ENCODE data around the gene BCR.

BCR gene

GRCh38 chr22:23245045-23245798 is 64.9 kb downstream of the BCR start:
- no peak overlapping the region for H3K4me3 ChIP-seq (ENCODE audit: low read length)

GRCh38 chr22:23245799-23246136 is 65.5 kb downstream of the BCR start:
- Histone ChIP-seq H3K4me1 (ENCODE audit: control insufficient read depth, insufficient read depth, low read length) (no peaks in the 10 kb centered on the region), H3K36me3 (ENCODE audit: control insufficient read depth, insufficient read depth, low read length) (no peaks in the 10 kb centered on the region), H3K27me3 (ENCODE audit: control insufficient read depth, insufficient read depth, low read length) (no peaks in the 10 kb centered on the region), H3K27ac (ENCODE audit: low read depth, low read length) (no peak overlapping the region), H3K9ac (ENCODE audit: low read length) (no peak overlapping the region), H3K4me3 (ENCODE audit: low read length) (no peak overlapping the region)

More at GRCh38 chr22:23245045-23245798, 64.9 kb downstream of the BCR start:
- H3K36me3 ChIP-seq (ENCODE audit: control insufficient read depth, insufficient read depth, low read length) = no peaks in the 10 kb centered on the region
- no peaks in the 10 kb centered on the region for H3K4me1 ChIP-seq (ENCODE audit: control insufficient read depth, insufficient read depth, low read length)
- no peak overlapping the region for H3K9ac ChIP-seq (ENCODE audit: low read length)
- no peak overlapping the region for H3K27ac ChIP-seq (ENCODE audit: low read depth, low read length)
- H3K27me3 ChIP-seq (ENCODE audit: control insufficient read depth, insufficient read depth, low read length) = no peaks in the 10 kb centered on the region

- H3K36me3 ChIP-seq (ENCODE audit: control insufficient read depth, insufficient read depth, low read length) = no peaks in the 10 kb centered on the region
- no peak overlapping the region for H3K4me3 ChIP-seq (ENCODE audit: low read length)
- no peak overlapping the region for H3K9ac ChIP-seq (ENCODE audit: low read length)
- no peak overlapping the region for H3K27ac ChIP-seq (ENCODE audit: low read depth, low read length)
- H3K27me3 ChIP-seq (ENCODE audit: control insufficient read depth, insufficient read depth, low read length) = no peaks in the 10 kb centered on the region
- H3K4me1 ChIP-seq (ENCODE audit: control insufficient read depth, insufficient read depth, low read length) = no peaks in the 10 kb centered on the region
These were observed 66.9 kb downstream of the BCR start for GRCh38 chr22:23246982-23247766.

- H3K4me3 ChIP-seq (ENCODE audit: low read length) = no peak overlapping the region
- no peaks in the 10 kb centered on the region for H3K27me3 ChIP-seq (ENCODE audit: control insufficient read depth, insufficient read depth, low read length)
- H3K9ac ChIP-seq (ENCODE audit: low read length) = no peak overlapping the region
- H3K36me3 ChIP-seq (ENCODE audit: control insufficient read depth, insufficient read depth, low read length) = no peaks in the 10 kb centered on the region
- no peak overlapping the region for H3K27ac ChIP-seq (ENCODE audit: low read depth, low read length)
- no peaks in the 10 kb centered on the region for H3K4me1 ChIP-seq (ENCODE audit: control insufficient read depth, insufficient read depth, low read length)
These were observed 68.3 kb downstream of the BCR start for GRCh38 chr22:23248583-23248982.

GRCh38 chr22:23250056-23250784 is 69.9 kb downstream of the BCR start:
- no peak overlapping the region for H3K4me3 ChIP-seq (ENCODE audit: low read length)
- H3K4me1 ChIP-seq (ENCODE audit: control insufficient read depth, insufficient read depth, low read length) = no peaks in the 10 kb centered on the region
- no peak overlapping the region for H3K27ac ChIP-seq (ENCODE audit: low read depth, low read length)
- peaks cover 6% of the 10 kb centered on the region for H3K36me3 ChIP-seq (ENCODE audit: control insufficient read depth, insufficient read depth, low read length)
- H3K9ac ChIP-seq (ENCODE audit: low read length) = no peak overlapping the region
- no peaks in the 10 kb centered on the region for H3K27me3 ChIP-seq (ENCODE audit: control insufficient read depth, insufficient read depth, low read length)

- no peaks in the 10 kb centered on the region for H3K4me1 ChIP-seq (ENCODE audit: control insufficient read depth, insufficient read depth, low read length)
- H3K9ac ChIP-seq (ENCODE audit: low read length) = no peak overlapping the region
- no peak overlapping the region for H3K27ac ChIP-seq (ENCODE audit: low read depth, low read length)
These were observed 70.6 kb downstream of the BCR start for GRCh38 chr22:23250785-23251363.

GRCh38 chr22:23251445-23252093 is 71.3 kb downstream of the BCR start:
- Histone ChIP-seq H3K27ac (ENCODE audit: low read depth, low read length) (no peak overlapping the region), H3K4me3 (ENCODE audit: low read length) (no peak overlapping the region), H3K27me3 (ENCODE audit: control insufficient read depth, insufficient read depth, low read length) (no peaks in the 10 kb centered on the region), H3K36me3 (ENCODE audit: control insufficient read depth, insufficient read depth, low read length) (peaks cover 6% of the 10 kb centered on the region), H3K9ac (ENCODE audit: low read length) (no peak overlapping the region), H3K4me1 (ENCODE audit: control insufficient read depth, insufficient read depth, low read length) (peaks cover under 1% of the 10 kb centered on the region)

More at GRCh38 chr22:23250785-23251363, 70.6 kb downstream of the BCR start:
- Histone ChIP-seq H3K27me3 (ENCODE audit: control insufficient read depth, insufficient read depth, low read length) (no peaks in the 10 kb centered on the region), H3K36me3 (ENCODE audit: control insufficient read depth, insufficient read depth, low read length) (peaks cover 6% of the 10 kb centered on the region), H3K4me3 (ENCODE audit: low read length) (no peak overlapping the region)

GRCh38 chr22:23253475-23254055 is 73.3 kb downstream of the BCR start:
- H3K27me3 ChIP-seq (ENCODE audit: control insufficient read depth, insufficient read depth, low read length) = no peaks in the 10 kb centered on the region
- H3K9ac ChIP-seq (ENCODE audit: low read length) = no peak overlapping the region
- H3K4me3 ChIP-seq (ENCODE audit: low read length) = no peak overlapping the region
- H3K4me1 ChIP-seq (ENCODE audit: control insufficient read depth, insufficient read depth, low read length) = peaks cover 14% of the 10 kb centered on the region
- H3K36me3 ChIP-seq (ENCODE audit: control insufficient read depth, insufficient read depth, low read length) = peaks cover 6% of the 10 kb centered on the region
- H3K27ac ChIP-seq (ENCODE audit: low read depth, low read length) = no peak overlapping the region

- Histone ChIP-seq H3K27me3 (ENCODE audit: control insufficient read depth, insufficient read depth, low read length) (no peaks in the 10 kb centered on the region), H3K4me1 (ENCODE audit: control insufficient read depth, insufficient read depth, low read length) (peaks cover 14% of the 10 kb centered on the region), H3K9ac (ENCODE audit: low read length) (no peak overlapping the region), H3K27ac (ENCODE audit: low read depth, low read length) (no peak overlapping the region), H3K36me3 (ENCODE audit: control insufficient read depth, insufficient read depth, low read length) (peaks cover 6% of the 10 kb centered on the region), H3K4me3 (ENCODE audit: low read length) (no peak overlapping the region)
These were observed 75.3 kb downstream of the BCR start for GRCh38 chr22:23255506-23256170.

- Histone ChIP-seq H3K4me1 (ENCODE audit: control insufficient read depth, insufficient read depth, low read length) (peaks cover 14% of the 10 kb centered on the region), H3K27me3 (ENCODE audit: control insufficient read depth, insufficient read depth, low read length) (no peaks in the 10 kb centered on the region), H3K4me3 (ENCODE audit: low read length) (no peak overlapping the region), H3K27ac (ENCODE audit: low read depth, low read length) (peak overlapping the region; percentile 53), H3K36me3 (ENCODE audit: control insufficient read depth, insufficient read depth, low read length) (peaks cover 6% of the 10 kb centered on the region), H3K9ac (ENCODE audit: low read length) (no peak overlapping the region)
These were observed 76.0 kb downstream of the BCR start for GRCh38 chr22:23256171-23256932.

Measured in rectal smooth muscle tissue (tissue), 1 donor.